ENCODE data around the gene AOC2.

DNA sequence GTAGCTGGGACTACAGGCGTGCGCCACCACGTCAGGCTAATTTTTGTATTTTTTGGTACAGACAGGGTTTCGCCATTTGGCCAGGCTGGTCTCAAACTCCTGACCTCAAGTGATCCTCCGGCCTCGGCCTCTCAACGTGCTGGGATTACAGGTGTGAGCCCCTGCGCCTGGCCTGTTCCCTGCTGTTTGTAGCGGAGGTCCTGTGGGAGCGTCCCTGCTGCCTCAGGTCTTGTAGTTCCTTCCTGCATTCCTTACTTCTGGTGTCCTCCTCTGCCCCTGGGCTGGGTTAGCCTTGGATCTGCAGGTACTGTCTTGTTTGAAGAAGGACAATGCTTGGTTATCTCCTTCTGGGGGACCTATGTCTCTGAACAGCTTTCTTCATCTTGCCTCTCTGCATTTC lies 32.7 kb downstream of the AOC2 start:
- TF ChIP-seq KDM5A (IDR thresholded peaks at IDR 0.05) = no peak
- no peak for TF ChIP-seq BHLHE40 (IDR thresholded peaks at IDR 0.05; ENCODE audit: low read depth, low read length)
- TF ChIP-seq, protein P1, sequence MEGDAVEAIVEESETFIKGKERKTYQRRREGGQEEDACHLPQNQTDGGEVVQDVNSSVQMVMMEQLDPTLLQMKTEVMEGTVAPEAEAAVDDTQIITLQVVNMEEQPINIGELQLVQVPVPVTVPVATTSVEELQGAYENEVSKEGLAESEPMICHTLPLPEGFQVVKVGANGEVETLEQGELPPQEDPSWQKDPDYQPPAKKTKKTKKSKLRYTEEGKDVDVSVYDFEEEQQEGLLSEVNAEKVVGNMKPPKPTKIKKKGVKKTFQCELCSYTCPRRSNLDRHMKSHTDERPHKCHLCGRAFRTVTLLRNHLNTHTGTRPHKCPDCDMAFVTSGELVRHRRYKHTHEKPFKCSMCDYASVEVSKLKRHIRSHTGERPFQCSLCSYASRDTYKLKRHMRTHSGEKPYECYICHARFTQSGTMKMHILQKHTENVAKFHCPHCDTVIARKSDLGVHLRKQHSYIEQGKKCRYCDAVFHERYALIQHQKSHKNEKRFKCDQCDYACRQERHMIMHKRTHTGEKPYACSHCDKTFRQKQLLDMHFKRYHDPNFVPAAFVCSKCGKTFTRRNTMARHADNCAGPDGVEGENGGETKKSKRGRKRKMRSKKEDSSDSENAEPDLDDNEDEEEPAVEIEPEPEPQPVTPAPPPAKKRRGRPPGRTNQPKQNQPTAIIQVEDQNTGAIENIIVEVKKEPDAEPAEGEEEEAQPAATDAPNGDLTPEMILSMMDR (IDR thresholded peaks at IDR 0.05) = no peak
- TF ChIP-seq ZFP36 (IDR thresholded peaks at IDR 0.05; ENCODE audit: borderline replicate concordance, partially characterized antibody) = no peak
- no peak for TF ChIP-seq SMC3 (IDR thresholded peaks at IDR 0.05)
- TF ChIP-seq RAD21 (conservative IDR thresholded peaks at IDR 0.05 in 1 of 2, IDR thresholded peaks at IDR 0.05 in 1 of 2) = no peak
- TF ChIP-seq MAFK (IDR thresholded peaks at IDR 0.05; ENCODE audit: partially characterized antibody) = no peak
- no peak for TF ChIP-seq MAZ (IDR thresholded peaks at IDR 0.05; ENCODE audit: borderline replicate concordance, low read depth, low read length)
- TF ChIP-seq, protein P2, sequence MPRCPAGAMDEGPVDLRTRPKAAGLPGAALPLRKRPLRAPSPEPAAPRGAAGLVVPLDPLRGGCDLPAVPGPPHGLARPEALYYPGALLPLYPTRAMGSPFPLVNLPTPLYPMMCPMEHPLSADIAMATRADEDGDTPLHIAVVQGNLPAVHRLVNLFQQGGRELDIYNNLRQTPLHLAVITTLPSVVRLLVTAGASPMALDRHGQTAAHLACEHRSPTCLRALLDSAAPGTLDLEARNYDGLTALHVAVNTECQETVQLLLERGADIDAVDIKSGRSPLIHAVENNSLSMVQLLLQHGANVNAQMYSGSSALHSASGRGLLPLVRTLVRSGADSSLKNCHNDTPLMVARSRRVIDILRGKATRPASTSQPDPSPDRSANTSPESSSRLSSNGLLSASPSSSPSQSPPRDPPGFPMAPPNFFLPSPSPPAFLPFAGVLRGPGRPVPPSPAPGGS (IDR thresholded peaks at IDR 0.05) = no peak
- no peak for TF ChIP-seq ZSCAN20 (CRISPR knock-in tag; IDR thresholded peaks at IDR 0.05)
- TF ChIP-seq, protein P3, sequence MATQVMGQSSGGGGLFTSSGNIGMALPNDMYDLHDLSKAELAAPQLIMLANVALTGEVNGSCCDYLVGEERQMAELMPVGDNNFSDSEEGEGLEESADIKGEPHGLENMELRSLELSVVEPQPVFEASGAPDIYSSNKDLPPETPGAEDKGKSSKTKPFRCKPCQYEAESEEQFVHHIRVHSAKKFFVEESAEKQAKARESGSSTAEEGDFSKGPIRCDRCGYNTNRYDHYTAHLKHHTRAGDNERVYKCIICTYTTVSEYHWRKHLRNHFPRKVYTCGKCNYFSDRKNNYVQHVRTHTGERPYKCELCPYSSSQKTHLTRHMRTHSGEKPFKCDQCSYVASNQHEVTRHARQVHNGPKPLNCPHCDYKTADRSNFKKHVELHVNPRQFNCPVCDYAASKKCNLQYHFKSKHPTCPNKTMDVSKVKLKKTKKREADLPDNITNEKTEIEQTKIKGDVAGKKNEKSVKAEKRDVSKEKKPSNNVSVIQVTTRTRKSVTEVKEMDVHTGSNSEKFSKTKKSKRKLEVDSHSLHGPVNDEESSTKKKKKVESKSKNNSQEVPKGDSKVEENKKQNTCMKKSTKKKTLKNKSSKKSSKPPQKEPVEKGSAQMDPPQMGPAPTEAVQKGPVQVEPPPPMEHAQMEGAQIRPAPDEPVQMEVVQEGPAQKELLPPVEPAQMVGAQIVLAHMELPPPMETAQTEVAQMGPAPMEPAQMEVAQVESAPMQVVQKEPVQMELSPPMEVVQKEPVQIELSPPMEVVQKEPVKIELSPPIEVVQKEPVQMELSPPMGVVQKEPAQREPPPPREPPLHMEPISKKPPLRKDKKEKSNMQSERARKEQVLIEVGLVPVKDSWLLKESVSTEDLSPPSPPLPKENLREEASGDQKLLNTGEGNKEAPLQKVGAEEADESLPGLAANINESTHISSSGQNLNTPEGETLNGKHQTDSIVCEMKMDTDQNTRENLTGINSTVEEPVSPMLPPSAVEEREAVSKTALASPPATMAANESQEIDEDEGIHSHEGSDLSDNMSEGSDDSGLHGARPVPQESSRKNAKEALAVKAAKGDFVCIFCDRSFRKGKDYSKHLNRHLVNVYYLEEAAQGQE (IDR thresholded peaks at IDR 0.05) = no peak
- no peak for TF ChIP-seq HOXA7 (CRISPR knock-in tag; IDR thresholded peaks at IDR 0.05)
- no peak for TF ChIP-seq MYC (IDR thresholded peaks at IDR 0.05; ENCODE audit: borderline replicate concordance, low read length)
- no peak for TF ChIP-seq POLR2A (IDR thresholded peaks at IDR 0.05; ENCODE audit: low read length)
